Stimulated activated CD8-positive, alpha-beta memory T cell treated with anti-CD3 and anti-CD28 coated beads, Interleukin-12 subunit alpha, Interleukin-12 subunit beta, amount 100 ng/mL, for 24 hours (primary cell): ENCODE results near the gene COL25A1.
A peak's percentile ranks its signal among the peaks of the same experiment; 100 is the strongest.

Experiments
- DNase-seq: peaks from one replicate; pipeline ENCODE4 v3.0.0-alpha.2; 2020; ENCODE audit errors: extremely low read depth

COL25A1 gene

GRCh38 chr4:109302361-109303139, at the start of gene COL25A1:
TSS of gene COL25A1 (minus strand) at chr4:109302658.
- DNase-seq: peak; percentile 17

GRCh38 chr4:109350121-109350520, 47.7 kb upstream of the COL25A1 start:
- no peak for DNase-seq

- no peak for DNase-seq
Measured at GRCh38 chr4:109334129-109335105, 32.0 kb upstream of the COL25A1 start.

GRCh38 chr4:109332926-109333464, 30.5 kb upstream of the COL25A1 start:
- DNase-seq: no peak

- no peak for DNase-seq
Measured at GRCh38 chr4:109327641-109328040, 25.2 kb upstream of the COL25A1 start.

GRCh38 chr4:109325698-109326097, 23.2 kb upstream of the COL25A1 start:
- DNase-seq: no peak

GRCh38 chr4:109323348-109323747, 20.9 kb upstream of the COL25A1 start:
- DNase-seq: no peak

- DNase-seq: no peak
Measured at GRCh38 chr4:109321232-109321631, 18.8 kb upstream of the COL25A1 start.

- DNase-seq: no peak
Measured at GRCh38 chr4:109319684-109320083, 17.2 kb upstream of the COL25A1 start.

- no peak for DNase-seq
Measured at GRCh38 chr4:109319156-109319555, 16.7 kb upstream of the COL25A1 start.

GRCh38 chr4:109315818-109316217, 13.4 kb upstream of the COL25A1 start:
- DNase-seq: no peak

- DNase-seq: no peak
Measured at GRCh38 chr4:109315341-109315740, 12.9 kb upstream of the COL25A1 start.

- DNase-seq: no peak
Measured at GRCh38 chr4:109313168-109314133, 11.0 kb upstream of the COL25A1 start.

- DNase-seq: no peak
Measured at GRCh38 chr4:109303140-109303496, 660 bp upstream of the COL25A1 start.

- no peak for DNase-seq
Measured at GRCh38 chr4:109301651-109302360, 652 bp downstream of the COL25A1 start.

GRCh38 chr4:109298279-109299010, 4.0 kb downstream of the COL25A1 start:
- no peak for DNase-seq

- no peak for DNase-seq
Measured at GRCh38 chr4:109296527-109296926, 5.9 kb downstream of the COL25A1 start.

GRCh38 chr4:109295081-109295480, 7.4 kb downstream of the COL25A1 start:
- no peak for DNase-seq

GRCh38 chr4:109294468-109295020, 7.9 kb downstream of the COL25A1 start:
- DNase-seq: no peak

- no peak for DNase-seq
Measured at GRCh38 chr4:109294006-109294405, 8.5 kb downstream of the COL25A1 start.
